Aorta (tissue), 5 donors: Measurements from ENCODE around the gene KMT2A. TPM values are rescaled to one million over a fixed set of nuclear protein-coding genes. Genes with fewer than 3 reads are reported as not detected.

Experiments
- ATAC-seq: fragments of 200-7000 bp; cut with Tn5 transposase; one replicate; pipeline ENCODE4 v1.9.1; 2022; ENCODE audit warnings: moderate library complexity; ENCODE audit not compliant: low FRiP score
- DNase-seq, 2 donors: peaks; one replicate each; pipeline ENCODE4 v3.0.0-alpha.2; 2020
- H3K27ac ChIP-seq, 2 donors: one replicate each; pipeline ENCODE4 v1.5.1; 2013; ENCODE audit warnings: low read length in 2 of 2, mild to moderate bottlenecking in 2 of 2, moderate library complexity in 2 of 2, control low read depth in 1 of 2, inconsistent platforms in 1 of 2, low read depth in 1 of 2
- H3K27me3 ChIP-seq, 2 donors: one replicate each; pipeline ENCODE4 v1.6.1; 2013; ENCODE audit warnings: control low read depth in 1 of 2, low read length in 1 of 2, mild to moderate bottlenecking in 1 of 2, moderate library complexity in 1 of 2; ENCODE audit not compliant: insufficient read depth in 2 of 2, control insufficient read depth in 1 of 2
- H3K36me3 ChIP-seq, 2 donors: one replicate each; pipeline ENCODE4 v1.6.1; 2013; ENCODE audit warnings: control low read depth in 1 of 2, low read length in 1 of 2, mild to moderate bottlenecking in 1 of 2; ENCODE audit not compliant: insufficient read depth in 2 of 2, control insufficient read depth in 1 of 2
- H3K4me1 ChIP-seq, 2 donors: one replicate each; pipeline ENCODE4 v1.6.1; 2013; ENCODE audit warnings: low read length in 2 of 2, control low read depth in 1 of 2, mild to moderate bottlenecking in 1 of 2, moderate library complexity in 1 of 2; ENCODE audit not compliant: insufficient read depth in 2 of 2, control insufficient read depth in 1 of 2
- H3K4me3 ChIP-seq, 2 donors: one replicate each; pipeline ENCODE4 v1.5.1; 2013; ENCODE audit warnings: low read length in 2 of 2, control low read depth in 1 of 2, mild to moderate bottlenecking in 1 of 2
- H3K9me3 ChIP-seq: one replicate; pipeline ENCODE4 v1.6.1; 2013; ENCODE audit warnings: mild to moderate bottlenecking, low read length; ENCODE audit not compliant: control insufficient read depth
- WGBS, 2 donors: extraction: QIAGEN DNeasy Blood & Tissue Kit; methylation state at CpG; one replicate each; pipeline ENCODE4 v1.1.7; 2013; 5-methylcytosine and 5-hydroxymethylcytosine counted together
- intact Hi-C, 2 donors: fragments of 100-400 bp; cut with DNase I; formaldehyde crosslinking; loops; one replicate each; pipeline versions ENCODE4 v1.14.2 to v1.15.0; 2022
- polyA plus RNA-seq, 2 donors: library from polyadenylated mRNA; stranded (reverse); fragments of 200-250 nt; gene quantifications; one replicate each; pipeline ENCODE4 v1.2.3, GENCODE V29; 2013
- total RNA-seq, 2 donors: library from RNA; stranded (reverse); fragmentation: NEBNext Ultra II Directional; extraction: Animal tissue kit (Norgen Biotek cat#: 25700); gene quantifications; one replicate each; pipeline ENCODE4 v1.2.1, GENCODE V29; 2021
- donor health status: healthy with polysubstance abuse.
- donor health status: Bipolar disorder and iron deficiency.
- donor health status: DM: no; HTN: no; CAD: no.
- donor health status: DM: no; HTN: no; CAD: no.
- donor health status: DM: yes; HTN: yes; CAD: no.

KMT2A gene
- total and polyA plus RNA-seq, 4 donors = 5.6 to 114 (median 60.0) TPM

- 11% methylated on average over 1 of the region's 1 CpG for WGBS, 2 donors
- ATAC-seq (no peak), DNase-seq (no peak)
- no peak overlapping the region for H3K4me3 ChIP-seq
- no peaks in the 10 kb centered on the region for H3K9me3 ChIP-seq
- intact Hi-C loops = no loop called here
- H3K4me1 ChIP-seq = no peaks in the 10 kb centered on the region
- H3K36me3 ChIP-seq = no peaks in the 10 kb centered on the region
- H3K27me3 ChIP-seq = no peaks in the 10 kb centered on the region
- H3K27ac ChIP-seq = no peak overlapping the region
Observed at GRCh38 chr11:118427707-118428106, 8.6 kb upstream of the KMT2A start.

GRCh38 chr11:118430956-118431355, 5.3 kb upstream of the KMT2A start:
- Histone ChIP-seq H3K4me1 (no peaks in the 10 kb centered on the region), H3K27me3 (no peaks in the 10 kb centered on the region), H3K9me3 (no peaks in the 10 kb centered on the region), H3K36me3 (no peaks in the 10 kb centered on the region), H3K4me3 (no peak overlapping the region), H3K27ac (no peak overlapping the region)
- intact Hi-C loops = no loop called here
- no peak for ATAC-seq
- no peak for DNase-seq
- WGBS, 2 donors = 83 to 84% methylated on average over 2 of the region's 2 CpGs

GRCh38 chr11:118434123-118434552, 2.2 kb upstream of the KMT2A start:
- H3K4me1 ChIP-seq = no peaks in the 10 kb centered on the region
- DNase-seq (no peak), ATAC-seq (no peak)
- 5% methylated on average over 9 of the region's 9 CpGs for WGBS, 2 donors
- H3K27ac ChIP-seq = no peak overlapping the region
- peak overlapping the region in 1 of 2 donors; percentile 56 for H3K4me3 ChIP-seq
- intact Hi-C loops = no loop called here
- H3K27me3 ChIP-seq = no peaks in the 10 kb centered on the region
- H3K36me3 ChIP-seq = no peaks in the 10 kb centered on the region
- no peaks in the 10 kb centered on the region for H3K9me3 ChIP-seq

GRCh38 chr11:118434553-118435289, 1.6 kb upstream of the KMT2A start:
- Histone ChIP-seq H3K4me3 (peak overlapping the region; percentile 45 to 56), H3K27ac (no peak overlapping the region), H3K4me1 (peaks cover 0 to 1% of the 10 kb centered on the region in 2 donors), H3K36me3 (no peaks in the 10 kb centered on the region), H3K27me3 (no peaks in the 10 kb centered on the region), H3K9me3 (no peaks in the 10 kb centered on the region)
- intact Hi-C loops = loop anchor here (5.0 kb wide), 2 partner anchors 32 to 53 kb away; partner anchors contain the start of gene ATP5MG (in 1 of the 2)
- ATAC-seq = no peak
- 1% methylated on average over 39 of the region's 39 CpGs for WGBS, 2 donors
- DNase-seq = peak in 1 of 2 donors; percentile 55

GRCh38 chr11:118435290-118435892, 901 bp upstream of the KMT2A start:
- Histone ChIP-seq H3K9me3 (no peaks in the 10 kb centered on the region), H3K4me1 (peaks cover 0 to 6% of the 10 kb centered on the region in 2 donors), H3K27ac (peak overlapping the region; percentile 19 to 60), H3K36me3 (no peaks in the 10 kb centered on the region), H3K4me3 (peak overlapping the region; percentile 45 to 56), H3K27me3 (no peaks in the 10 kb centered on the region)
- WGBS, 2 donors = 0% methylated on average over 34 of the region's 34 CpGs
- ATAC-seq = peak; percentile 41
- intact Hi-C loops = loop anchor here (5.0 kb wide), 2 partner anchors 33 to 52 kb away; partner anchors contain the start of gene ATP5MG (in 1 of the 2)
- peak; percentile 58 to 83 for DNase-seq

- ATAC-seq = no peak
- intact Hi-C loops = loop anchor here (1.0 to 5.0 kb wide), 3 partner anchors 34 to 51 kb away; partner anchors contain the start of gene ATP5MG (in 2 of the 2)
- no peaks in the 10 kb centered on the region for H3K36me3 ChIP-seq
- peak; percentile 65 to 82 for DNase-seq
- H3K27me3 ChIP-seq = no peaks in the 10 kb centered on the region
- H3K27ac ChIP-seq = peak overlapping the region; percentile 15 to 91
- H3K4me1 ChIP-seq = peaks cover 0 to 7% of the 10 kb centered on the region in 2 donors
- no peaks in the 10 kb centered on the region for H3K9me3 ChIP-seq
- WGBS, 2 donors = 0 to 1% methylated on average over 16 to 55 of the region's 55 CpGs
- peak overlapping the region; percentile 84 to 90 for H3K4me3 ChIP-seq
Observed at GRCh38 chr11:118436639-118437207, 431 bp downstream of the KMT2A start.

- peak overlapping the region; percentile 34 to 91 for H3K27ac ChIP-seq
- DNase-seq (peak; percentile 60 to 79), ATAC-seq (peak; percentile 4)
- H3K36me3 ChIP-seq = no peaks in the 10 kb centered on the region
- peak overlapping the region; percentile 84 to 90 for H3K4me3 ChIP-seq
- H3K27me3 ChIP-seq = no peaks in the 10 kb centered on the region
- intact Hi-C loops = loop anchor here (1.0 to 5.0 kb wide), 3 partner anchors 35 to 50 kb away; partner anchors contain the start of gene ATP5MG (in 2 of the 2)
- 0 to 2% methylated on average over 27 to 28 of the region's 28 CpGs for WGBS, 2 donors
- H3K9me3 ChIP-seq = no peaks in the 10 kb centered on the region
- peaks cover 2 to 11% of the 10 kb centered on the region in 2 donors for H3K4me1 ChIP-seq
Observed at GRCh38 chr11:118437208-118438125, 1.2 kb downstream of the KMT2A start.
